SH-SY5Y (cell line): ENCODE data around the gene RABEP2.

Experiments used
- GATA2 ChIP-seq: IDR thresholded peaks from 2 replicates; pipeline ENCODE4 v1.6.1; 2011; ENCODE audit warnings: mild to moderate bottlenecking, low read depth, low read length
- GATA3 ChIP-seq: IDR thresholded peaks from 2 replicates; pipeline ENCODE4 v1.6.1; 2011; ENCODE audit warnings: low read depth, mild to moderate bottlenecking, low read length, moderate library complexity

The RABEP2 gene

GRCh38 chr16:28924762-28925385 is at the start of gene RABEP2:
TSS of gene RABEP2 (minus strand) at chr16:28925238. CDS start at chr16:28925163, 75 bp downstream.
- TF ChIP-seq GATA2, result no peak
- no peak for TF ChIP-seq GATA3

GRCh38 chr16:28974437-28975157 is 49.6 kb upstream of the RABEP2 start, which contains the start of gene SPNS1:
TSS of gene SPNS1 (plus strand) at chr16:28974778. CDS start at chr16:28975152, 374 bp downstream.
- no peak for TF ChIP-seq GATA3

GRCh38 chr16:28974007-28974436 is 49.0 kb upstream of the RABEP2 start:
- TF ChIP-seq GATA2 (no peak), GATA3 (no peak)

- no peak for TF ChIP-seq GATA3
- no peak for TF ChIP-seq GATA2
Observed at GRCh38 chr16:28967156-28967555, 42.1 kb upstream of the RABEP2 start.

- TF ChIP-seq GATA2, result no peak
- no peak for TF ChIP-seq GATA3
Observed at GRCh38 chr16:28964496-28964895, 39.5 kb upstream of the RABEP2 start.

GRCh38 chr16:28964072-28964471 is 39.0 kb upstream of the RABEP2 start:
- no peak for TF ChIP-seq GATA3
- no peak for TF ChIP-seq GATA2

GRCh38 chr16:28958836-28959235 is 33.8 kb upstream of the RABEP2 start:
- TF ChIP-seq GATA2 (no peak), GATA3 (no peak)

- no peak for TF ChIP-seq GATA3
- no peak for TF ChIP-seq GATA2
Observed at GRCh38 chr16:28958216-28958615, 33.2 kb upstream of the RABEP2 start.

GRCh38 chr16:28951410-28951943 is 26.4 kb upstream of the RABEP2 start:
- TF ChIP-seq GATA2 (no peak), GATA3 (no peak)

GRCh38 chr16:28950648-28951409 is 25.8 kb upstream of the RABEP2 start, which contains the start of gene NFATC2IP:
TSS of gene NFATC2IP (plus strand) at chr16:28950937. CDS start at chr16:28951012, 75 bp downstream.
- TF ChIP-seq GATA3, result no peak
- peak; percentile 92 for TF ChIP-seq GATA2

- TF ChIP-seq GATA3 (no peak), GATA2 (no peak)
Observed at GRCh38 chr16:28946681-28947080, 21.6 kb upstream of the RABEP2 start.

- TF ChIP-seq GATA3 (no peak), GATA2 (no peak)
Observed at GRCh38 chr16:28943281-28943680, 18.2 kb upstream of the RABEP2 start.

GRCh38 chr16:28938721-28939120 is 13.7 kb upstream of the RABEP2 start:
- TF ChIP-seq GATA3, result no peak
- no peak for TF ChIP-seq GATA2
